Upper lobe of left lung (tissue), 4 donors: ENCODE measurements around the gene APBA1.

ENCODE experiments used
- EP300 ChIP-seq, 4 donors: sonication (generic); formaldehyde crosslinking; IDR thresholded peaks; one replicate each; pipeline ENCODE4 v1.5.1; 2017; ENCODE audit warnings: antibody characterized with exemption in 4 of 4, control low read depth in 2 of 4
- POLR2A ChIP-seq, 4 donors: fragments of 450-650 bp; IDR thresholded peaks; one replicate each; pipeline ENCODE4 v1.5.1; 2016 to 2017; ENCODE audit warnings: antibody characterized with exemption in 4 of 4, mild to moderate bottlenecking in 2 of 4
- TF ChIP-seq, protein P1 (sequence below), 6 experiments: fragments of 450-650 bp in 4 of 6; fragments of 200-600 bp in 2 of 6; sonication (generic) in 2 of 6; IDR thresholded peaks; one replicate each; pipeline ENCODE4 v1.5.1; 2016 to 2019; ENCODE audit warnings: antibody characterized with exemption in 6 of 6

DNA sequence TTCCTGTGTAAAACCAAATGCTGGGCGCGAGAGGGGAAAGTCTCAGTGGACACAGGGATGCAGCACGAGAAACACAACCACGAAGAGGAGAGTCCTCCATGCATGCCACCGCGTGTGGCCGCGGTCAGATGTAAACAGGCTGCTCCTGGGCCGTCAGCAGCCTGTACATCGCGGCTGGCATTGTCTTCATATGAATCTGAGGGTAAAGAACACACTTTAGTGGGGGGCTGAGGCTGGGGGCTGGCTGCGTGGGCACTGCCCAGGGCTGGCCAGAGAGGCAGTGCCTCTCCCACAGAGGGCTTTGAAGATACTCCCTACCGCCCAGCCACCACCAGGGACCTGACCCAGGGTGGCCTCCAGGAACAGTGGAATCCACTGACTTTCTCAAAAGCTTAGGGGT, 241.0 kb downstream of the APBA1 start:
- TF ChIP-seq, protein P1, sequence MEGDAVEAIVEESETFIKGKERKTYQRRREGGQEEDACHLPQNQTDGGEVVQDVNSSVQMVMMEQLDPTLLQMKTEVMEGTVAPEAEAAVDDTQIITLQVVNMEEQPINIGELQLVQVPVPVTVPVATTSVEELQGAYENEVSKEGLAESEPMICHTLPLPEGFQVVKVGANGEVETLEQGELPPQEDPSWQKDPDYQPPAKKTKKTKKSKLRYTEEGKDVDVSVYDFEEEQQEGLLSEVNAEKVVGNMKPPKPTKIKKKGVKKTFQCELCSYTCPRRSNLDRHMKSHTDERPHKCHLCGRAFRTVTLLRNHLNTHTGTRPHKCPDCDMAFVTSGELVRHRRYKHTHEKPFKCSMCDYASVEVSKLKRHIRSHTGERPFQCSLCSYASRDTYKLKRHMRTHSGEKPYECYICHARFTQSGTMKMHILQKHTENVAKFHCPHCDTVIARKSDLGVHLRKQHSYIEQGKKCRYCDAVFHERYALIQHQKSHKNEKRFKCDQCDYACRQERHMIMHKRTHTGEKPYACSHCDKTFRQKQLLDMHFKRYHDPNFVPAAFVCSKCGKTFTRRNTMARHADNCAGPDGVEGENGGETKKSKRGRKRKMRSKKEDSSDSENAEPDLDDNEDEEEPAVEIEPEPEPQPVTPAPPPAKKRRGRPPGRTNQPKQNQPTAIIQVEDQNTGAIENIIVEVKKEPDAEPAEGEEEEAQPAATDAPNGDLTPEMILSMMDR (IDR thresholded peaks at IDR 0.05): no peak
- TF ChIP-seq POLR2A (IDR thresholded peaks at IDR 0.05) (no peak), EP300 (IDR thresholded peaks at IDR 0.05) (no peak)
